GM21423 (cell line): ENCODE data around the gene FBXO11.

Experiments
- ATAC-seq: cut with Tn5 transposase; IDR thresholded peaks from one replicate; pipeline ENCODE4 v1.9.1; 2021; ENCODE audit warnings: mild to moderate bottlenecking, moderate library complexity; ENCODE audit not compliant: unreplicated experiment

FBXO11 gene

DNA sequence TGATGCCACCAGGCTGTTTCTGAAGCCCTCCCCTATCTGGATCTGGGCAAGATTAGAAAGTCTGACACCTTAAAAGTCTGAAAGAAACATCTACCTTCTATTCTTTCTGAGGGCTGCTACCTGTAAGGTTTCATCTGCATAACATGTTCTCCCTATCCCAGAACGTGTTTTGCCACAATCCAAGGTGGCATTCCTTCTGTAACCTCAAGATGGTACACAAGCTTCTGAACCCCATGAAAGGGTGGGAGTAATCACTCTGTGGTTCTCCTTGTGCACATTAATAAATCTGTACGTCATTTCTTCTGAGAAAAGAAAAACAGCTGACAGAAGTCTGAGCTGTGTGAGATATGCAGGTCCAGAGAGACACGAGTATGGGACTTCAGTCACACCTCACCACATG is 165.2 kb downstream of the FBXO11 start:
- ATAC-seq = no peak
